HCT116 (cell line): Measurements from ENCODE around the gene CDH7.

Experiments
- CTCF ChIP-seq, 3 experiments: fragments of 200-600 bp in 1 of 3; sonication (generic) in 1 of 3; IDR thresholded peaks in 2 of 3; conservative IDR thresholded peaks in 1 of 3; 2 replicates each; pipeline ENCODE4 v1.5.1; 2012 to 2017; ENCODE audit warnings: low read depth in 2 of 3, low read length in 2 of 3, antibody characterized with exemption in 1 of 3, borderline replicate concordance in 1 of 3, control low read depth in 1 of 3, mild to moderate bottlenecking in 1 of 3, mixed read lengths in 1 of 3, mixed run types in 1 of 3, moderate library complexity in 1 of 3; ENCODE audit not compliant: insufficient read depth in 1 of 3
- EZH2 ChIP-seq: fragments of 200-600 bp; sonication (generic); IDR thresholded peaks from 2 replicates; pipeline ENCODE4 v1.6.1; 2017; ENCODE audit warnings: antibody characterized with exemption, mixed run types
- POLR2AphosphoS5 ChIP-seq: IDR thresholded peaks from 2 replicates; pipeline ENCODE4 v1.6.1; 2011; ENCODE audit warnings: mild to moderate bottlenecking, low read depth, low read length, moderate library complexity
- YY1 ChIP-seq: IDR thresholded peaks from 2 replicates; pipeline ENCODE4 v1.6.1; 2011; ENCODE audit warnings: low read length, low read depth, moderate library complexity, mild to moderate bottlenecking; ENCODE audit not compliant: insufficient replicate concordance; ENCODE audit errors: extremely low read depth

- TF ChIP-seq CTCF (IDR thresholded peaks at IDR 0.05 in 2 of 3, conservative IDR thresholded peaks at IDR 0.05 in 1 of 3; ENCODE audit: borderline replicate concordance in 1 of 3, insufficient read depth in 1 of 3, low read depth in 2 of 3, low read length in 2 of 3): no peak
- no peak for TF ChIP-seq EZH2
- TF ChIP-seq YY1: no peak
- TF ChIP-seq POLR2AphosphoS5: no peak
Measured at GRCh38 chr18:65919663-65920062, 168.9 kb downstream of the CDH7 start.
